ENCODE measurements around the gene DSCAM. TPM values are rescaled to one million over a fixed set of nuclear protein-coding genes. Genes with fewer than 3 reads are reported as not detected.

Gene DSCAM
- total RNA-seq, 2 experiments from 2014 or later = not detected

DNA sequence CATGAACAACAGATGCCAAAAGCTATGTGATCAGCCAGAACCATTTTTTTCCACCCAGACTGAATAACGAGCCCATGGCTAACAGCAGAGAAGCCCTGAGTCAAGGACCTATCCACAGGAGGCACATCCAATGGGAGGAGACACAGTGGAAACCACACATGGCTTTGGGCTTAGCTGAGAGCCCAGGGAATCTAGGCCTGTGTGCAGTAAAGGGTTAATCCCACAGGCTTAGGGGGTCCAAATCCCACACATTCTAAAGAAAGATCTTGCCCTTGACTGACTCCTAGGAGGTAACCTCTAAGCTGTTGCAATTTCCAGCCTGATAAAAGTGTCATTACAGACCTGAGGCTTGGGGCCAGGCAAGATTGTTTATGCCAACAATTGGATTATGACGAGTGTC is 194.5 kb downstream of the DSCAM start:
- intact Hi-C loops (cut with micrococcal nuclease) = no loop called here
- no peaks in the 10 kb centered on the region for H3K36me3 Mint-ChIP-seq (ENCODE audit: low read depth)

DNA sequence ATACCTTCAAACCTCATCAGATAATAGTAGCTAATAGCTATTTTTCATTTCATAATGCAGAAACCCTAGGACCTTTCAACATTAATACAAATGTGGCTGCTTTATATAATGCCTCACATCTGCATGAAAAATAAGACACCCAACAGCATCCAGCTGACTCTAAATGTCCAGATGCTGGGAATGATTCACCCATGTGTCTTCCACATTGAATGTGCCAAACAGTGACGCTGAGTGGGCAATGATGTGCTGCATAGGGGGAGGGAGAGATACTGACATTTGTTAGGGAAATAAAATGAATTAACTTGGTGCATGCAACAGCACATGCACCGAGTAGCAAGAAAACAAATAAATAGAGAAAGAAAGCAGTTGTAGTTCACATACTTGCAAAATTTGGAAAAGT is 199.3 kb downstream of the DSCAM start:
- Mint-ChIP-seq H3K27ac (no peak overlapping the region), H3K4me1 (ENCODE audit: low read depth) (no peaks in the 10 kb centered on the region), H3K36me3 (ENCODE audit: low read depth) (no peaks in the 10 kb centered on the region), H3K4me3 (no peak overlapping the region), H3K9me3 (no peaks in the 10 kb centered on the region), H3K27me3 (no peaks in the 10 kb centered on the region)
- no peak for DNase-seq
- ChIA-PET CTCF (no interaction called here), POLR2A (no interaction called here)
- no peak for ATAC-seq
- intact Hi-C loops (cut with micrococcal nuclease) = no loop called here
- TF ChIP-seq, protein P1, sequence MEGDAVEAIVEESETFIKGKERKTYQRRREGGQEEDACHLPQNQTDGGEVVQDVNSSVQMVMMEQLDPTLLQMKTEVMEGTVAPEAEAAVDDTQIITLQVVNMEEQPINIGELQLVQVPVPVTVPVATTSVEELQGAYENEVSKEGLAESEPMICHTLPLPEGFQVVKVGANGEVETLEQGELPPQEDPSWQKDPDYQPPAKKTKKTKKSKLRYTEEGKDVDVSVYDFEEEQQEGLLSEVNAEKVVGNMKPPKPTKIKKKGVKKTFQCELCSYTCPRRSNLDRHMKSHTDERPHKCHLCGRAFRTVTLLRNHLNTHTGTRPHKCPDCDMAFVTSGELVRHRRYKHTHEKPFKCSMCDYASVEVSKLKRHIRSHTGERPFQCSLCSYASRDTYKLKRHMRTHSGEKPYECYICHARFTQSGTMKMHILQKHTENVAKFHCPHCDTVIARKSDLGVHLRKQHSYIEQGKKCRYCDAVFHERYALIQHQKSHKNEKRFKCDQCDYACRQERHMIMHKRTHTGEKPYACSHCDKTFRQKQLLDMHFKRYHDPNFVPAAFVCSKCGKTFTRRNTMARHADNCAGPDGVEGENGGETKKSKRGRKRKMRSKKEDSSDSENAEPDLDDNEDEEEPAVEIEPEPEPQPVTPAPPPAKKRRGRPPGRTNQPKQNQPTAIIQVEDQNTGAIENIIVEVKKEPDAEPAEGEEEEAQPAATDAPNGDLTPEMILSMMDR (IDR thresholded peaks at IDR 0.05) = no peak

More for the DNA sequence above, 194.5 kb downstream of the DSCAM start:
- no peak overlapping the region for H3K27ac Mint-ChIP-seq
- CTCF ChIA-PET = no interaction called here
- H3K4me3 Mint-ChIP-seq = no peak overlapping the region
- ATAC-seq (no peak), DNase-seq (no peak)
- no peaks in the 10 kb centered on the region for H3K27me3 Mint-ChIP-seq
- POLR2A ChIA-PET = no interaction called here
- H3K4me1 Mint-ChIP-seq (ENCODE audit: low read depth) = no peaks in the 10 kb centered on the region
- TF ChIP-seq, protein P1 (IDR thresholded peaks at IDR 0.05) = no peak
- H3K9me3 Mint-ChIP-seq = peaks cover 3% of the 10 kb centered on the region

DNA sequence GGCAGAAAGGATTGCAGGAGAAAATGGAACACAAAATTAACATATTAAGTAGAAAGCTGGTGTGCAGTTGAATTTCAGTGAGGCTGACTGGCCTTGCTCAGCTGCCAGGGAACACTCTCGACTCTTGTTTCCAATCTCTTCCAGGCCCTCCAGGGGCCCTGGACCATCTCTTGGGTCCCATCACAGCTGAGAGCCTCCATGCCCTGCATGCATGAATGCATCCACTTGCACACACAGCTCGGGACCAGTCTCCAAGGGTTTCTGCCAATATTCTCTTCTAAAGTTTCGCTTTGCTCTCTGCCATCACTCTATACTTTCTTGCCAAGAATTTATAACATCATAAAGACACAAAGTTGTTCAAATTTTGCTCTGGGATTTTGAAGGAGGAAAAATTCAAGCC is 200.3 kb downstream of the DSCAM start:
- no peaks in the 10 kb centered on the region for H3K4me1 Mint-ChIP-seq (ENCODE audit: low read depth)
- ChIA-PET POLR2A (no interaction called here), CTCF (no interaction called here)
- H3K36me3 Mint-ChIP-seq (ENCODE audit: low read depth) = no peaks in the 10 kb centered on the region
- TF ChIP-seq, protein P1 (IDR thresholded peaks at IDR 0.05) = no peak
- H3K9me3 Mint-ChIP-seq = no peaks in the 10 kb centered on the region
- H3K27me3 Mint-ChIP-seq = no peaks in the 10 kb centered on the region
- H3K27ac Mint-ChIP-seq = no peak overlapping the region
- DNase-seq (no peak), ATAC-seq (no peak)
- no peak overlapping the region for H3K4me3 Mint-ChIP-seq
- intact Hi-C loops (cut with micrococcal nuclease) = no loop called here

DNA sequence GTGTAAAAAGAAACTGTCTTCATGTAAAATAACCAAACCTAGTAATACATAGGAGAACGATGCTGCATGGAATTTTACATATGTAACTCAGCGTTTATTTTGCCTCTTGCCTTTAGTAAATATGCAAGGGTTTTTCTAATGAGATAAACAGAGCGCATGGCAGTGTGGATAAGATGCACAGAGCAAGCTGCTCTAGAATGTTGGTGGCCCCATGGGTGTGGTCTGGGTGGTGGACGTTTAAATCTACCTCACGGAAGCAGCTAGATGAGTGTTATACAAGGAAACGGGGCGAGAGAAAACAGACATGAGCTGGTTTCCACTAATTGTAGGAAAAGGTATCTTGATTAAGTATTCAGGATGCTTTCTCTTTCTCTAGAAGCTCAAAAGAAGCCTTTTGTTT is 205.9 kb downstream of the DSCAM start:
- intact Hi-C loops (cut with micrococcal nuclease) = no loop called here
- CTCF ChIA-PET = no interaction called here
- no peak overlapping the region for H3K4me3 Mint-ChIP-seq

DNA sequence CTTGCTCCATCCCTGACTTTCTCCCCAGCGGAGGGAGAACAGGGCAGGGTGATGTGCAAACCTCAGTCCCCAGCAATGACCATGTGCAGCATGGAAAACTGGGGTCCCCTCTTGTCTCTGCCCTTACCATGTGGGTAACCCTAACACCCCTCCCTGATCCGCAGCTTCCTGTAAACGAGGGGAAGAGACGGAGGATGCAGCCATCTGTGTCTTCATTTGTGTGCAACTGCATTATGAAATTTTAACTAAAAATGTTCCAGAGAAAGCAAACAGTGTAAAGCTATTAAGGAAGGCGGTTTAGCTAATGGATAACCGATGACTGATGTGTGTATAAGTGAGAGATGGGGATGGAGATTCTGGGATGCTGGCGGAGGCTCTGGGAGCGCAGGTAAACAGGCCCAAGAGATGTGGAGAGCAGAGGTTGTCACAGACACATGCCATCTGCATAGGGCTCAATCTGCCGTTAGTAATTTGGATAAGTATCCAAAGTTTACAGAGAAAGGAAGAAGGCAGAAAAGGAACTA is 206.6 kb downstream of the DSCAM start:
- H3K36me3 Mint-ChIP-seq (ENCODE audit: low read depth) = no peaks in the 10 kb centered on the region
- intact Hi-C loops (cut with micrococcal nuclease) = no loop called here
- CTCF ChIA-PET = interaction anchor here (1.3 kb wide), 1 partner anchor 22 kb away, joined by 3 read pairs; no protein-coding TSS in a partner anchor
- ATAC-seq (no peak), DNase-seq (no peak)
- H3K9me3 Mint-ChIP-seq = no peaks in the 10 kb centered on the region
- H3K4me1 Mint-ChIP-seq (ENCODE audit: low read depth) = no peaks in the 10 kb centered on the region
- POLR2A ChIA-PET = no interaction called here
- H3K27me3 Mint-ChIP-seq = no peaks in the 10 kb centered on the region
- no peak overlapping the region for H3K4me3 Mint-ChIP-seq
- TF ChIP-seq, protein P1 (IDR thresholded peaks at IDR 0.05) = no peak
- H3K27ac Mint-ChIP-seq = no peak overlapping the region

More for the DNA sequence above, 205.9 kb downstream of the DSCAM start:
- no peak overlapping the region for H3K27ac Mint-ChIP-seq
- POLR2A ChIA-PET = no interaction called here
- no peak for DNase-seq
- H3K9me3 Mint-ChIP-seq = no peaks in the 10 kb centered on the region
- no peak for ATAC-seq
- no peaks in the 10 kb centered on the region for H3K36me3 Mint-ChIP-seq (ENCODE audit: low read depth)
- no peaks in the 10 kb centered on the region for H3K4me1 Mint-ChIP-seq (ENCODE audit: low read depth)
- no peaks in the 10 kb centered on the region for H3K27me3 Mint-ChIP-seq
- TF ChIP-seq, protein P1 (IDR thresholded peaks at IDR 0.05) = no peak

All from activated CD8-positive, alpha-beta T cell treated with anti-CD3 and anti-CD28 coated beads for 36 hours (primary cell).